IPS-15b (cell line): Measurements from ENCODE around the gene MMRN2.
"Not testable (repeated sequence)": the region's sequence is repeated elsewhere in the genome, so short reads cannot be mapped to it uniquely, and the experiment has no call there.

Experiments used
- H3K27me3 ChIP-seq: one replicate; pipeline ENCODE4 v1.6.1; 2013; ENCODE audit warnings: low read length; ENCODE audit not compliant: control insufficient read depth, insufficient read depth
- H3K36me3 ChIP-seq: one replicate; pipeline ENCODE4 v1.6.1; 2013; ENCODE audit warnings: low read length; ENCODE audit not compliant: control insufficient read depth, insufficient read depth
- H3K4me1 ChIP-seq: one replicate; pipeline ENCODE4 v1.6.1; 2013; ENCODE audit warnings: mild to moderate bottlenecking, low read length; ENCODE audit not compliant: control insufficient read depth, insufficient read depth
- H3K4me3 ChIP-seq: one replicate; pipeline ENCODE4 v1.5.1; 2013; ENCODE audit warnings: low read depth, low read length
- H3K9ac ChIP-seq: one replicate; pipeline ENCODE4 v1.6.1; 2013; ENCODE audit warnings: low read depth, mild to moderate bottlenecking, low read length
- H3K9me3 ChIP-seq: one replicate; pipeline ENCODE4 v1.6.1; 2013; ENCODE audit warnings: mild to moderate bottlenecking, low read length; ENCODE audit not compliant: control insufficient read depth, insufficient read depth

MMRN2 gene

DNA sequence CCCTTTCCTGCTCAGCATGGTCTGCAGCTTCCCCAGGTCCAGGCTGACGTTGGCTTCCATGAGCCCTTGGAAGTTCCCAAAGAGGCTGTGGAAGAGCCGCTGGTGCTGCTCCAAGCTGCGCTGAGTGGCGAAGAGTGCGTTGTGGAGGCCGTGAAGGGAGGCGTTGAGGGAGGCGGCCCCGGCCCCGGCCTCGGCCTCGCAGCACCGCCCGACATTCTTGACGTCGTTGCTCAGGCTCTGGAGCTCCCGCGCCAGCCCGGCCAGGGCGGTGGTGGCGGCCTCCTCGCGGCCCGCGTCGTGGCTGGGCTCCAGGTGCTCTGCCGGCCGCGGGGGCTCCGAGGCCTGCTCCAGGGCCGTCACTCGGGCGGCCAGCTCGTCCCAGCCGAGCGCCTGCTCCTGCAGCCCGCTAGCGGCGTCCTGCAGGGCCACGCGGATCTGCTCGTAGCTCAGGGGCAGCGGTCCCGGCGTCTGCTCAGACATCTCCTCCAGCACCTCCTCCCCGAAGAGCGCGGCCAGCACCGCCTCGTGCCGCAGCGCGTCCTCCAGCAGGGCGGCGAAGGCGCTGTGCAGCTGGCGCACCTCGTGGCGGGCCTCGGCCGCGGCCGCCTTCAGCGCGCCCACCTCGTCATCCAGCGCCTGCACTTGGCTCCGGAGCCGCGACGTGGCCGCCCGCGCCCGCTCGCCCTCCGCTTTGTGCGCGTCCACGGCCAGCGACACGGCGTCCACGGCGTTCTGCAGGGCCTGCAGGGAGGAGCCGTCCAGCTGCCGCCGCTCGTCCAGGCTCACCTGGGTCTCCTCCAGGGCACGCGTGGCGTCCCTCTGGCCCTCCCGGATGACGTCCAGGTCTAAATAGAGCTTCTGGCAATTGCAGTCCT is 14.7 kb downstream of the MMRN2 start:
- Histone ChIP-seq H3K9me3 (no peaks in the 10 kb centered on the region), H3K4me1 (no peaks in the 10 kb centered on the region), H3K27me3 (no peaks in the 10 kb centered on the region), H3K4me3 (no peak overlapping the region), H3K36me3 (no peaks in the 10 kb centered on the region), H3K9ac (no peak overlapping the region)

DNA sequence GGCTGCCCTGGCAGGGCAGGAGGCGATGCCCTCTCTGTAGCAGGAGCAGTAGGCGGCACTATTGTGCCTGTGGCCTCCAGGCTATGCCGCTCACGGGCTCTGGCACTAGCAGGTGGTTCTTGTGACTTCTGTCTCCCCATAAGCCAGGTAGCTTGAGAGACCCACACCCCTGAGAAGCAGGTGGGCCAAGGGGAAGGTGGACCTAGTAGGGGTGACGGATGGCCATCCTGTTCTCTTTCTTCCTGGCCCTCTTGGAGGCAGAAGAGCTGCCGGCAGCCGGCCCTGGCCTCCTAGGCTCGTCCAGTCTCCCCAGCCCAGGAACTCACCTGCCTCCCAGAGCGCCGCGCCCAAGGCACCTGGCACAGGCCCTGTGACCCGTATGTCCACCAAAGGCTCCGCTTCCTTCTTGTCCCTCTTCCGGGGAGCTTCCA is 15.4 kb downstream of the MMRN2 start:
- Histone ChIP-seq H3K9ac (no peak overlapping the region), H3K4me1 (no peaks in the 10 kb centered on the region), H3K27me3 (no peaks in the 10 kb centered on the region), H3K4me3 (no peak overlapping the region), H3K9me3 (no peaks in the 10 kb centered on the region), H3K36me3 (no peaks in the 10 kb centered on the region)

DNA sequence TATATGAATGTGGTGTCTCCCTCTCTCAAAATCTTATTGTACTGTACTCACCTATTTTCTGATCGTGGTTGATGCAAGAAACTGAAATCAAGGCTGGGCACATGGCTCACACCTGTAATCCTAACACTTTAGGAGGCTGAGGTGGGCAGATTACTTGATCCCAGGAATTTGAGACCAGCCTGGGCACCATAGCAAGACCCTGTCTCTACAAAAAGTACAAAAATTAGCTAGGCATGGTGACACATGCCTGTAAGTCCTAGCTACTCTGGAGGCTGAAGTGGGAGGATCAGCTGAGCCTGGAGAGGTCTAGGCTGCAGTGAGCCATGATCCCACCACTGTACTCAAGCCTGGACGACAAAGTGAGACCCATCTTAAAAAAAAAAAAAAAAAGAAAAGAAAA is 16.0 kb downstream of the MMRN2 start:
- Histone ChIP-seq H3K36me3 (no peaks in the 10 kb centered on the region), H3K9ac (no peak overlapping the region), H3K4me1 (no peaks in the 10 kb centered on the region), H3K27me3 (no peaks in the 10 kb centered on the region), H3K9me3 (no peaks in the 10 kb centered on the region), H3K4me3 (no peak overlapping the region)

DNA sequence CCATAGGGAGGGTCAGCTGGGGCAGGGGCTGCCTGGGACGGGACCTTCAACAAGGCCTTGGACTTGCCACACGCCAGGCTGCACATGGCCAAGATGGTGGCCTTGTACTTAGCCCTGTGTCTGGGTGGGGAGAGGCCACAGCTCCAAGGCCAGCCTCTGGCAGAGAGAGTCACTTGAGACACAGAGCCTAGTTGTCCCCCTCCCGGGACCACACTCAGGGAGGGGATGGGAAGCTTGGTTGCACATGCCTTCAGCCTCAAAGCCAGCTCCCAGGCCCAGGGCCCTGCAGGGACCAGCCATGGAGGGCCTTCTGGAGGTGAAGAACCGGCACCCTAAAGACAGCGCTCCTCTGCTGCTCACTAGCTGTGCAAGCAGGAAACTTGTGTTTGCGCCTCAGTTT is 16.7 kb downstream of the MMRN2 start:
- Histone ChIP-seq H3K4me1 (no peaks in the 10 kb centered on the region), H3K27me3 (no peaks in the 10 kb centered on the region), H3K36me3 (no peaks in the 10 kb centered on the region), H3K9ac (no peak overlapping the region), H3K9me3 (no peaks in the 10 kb centered on the region), H3K4me3 (no peak overlapping the region)

DNA sequence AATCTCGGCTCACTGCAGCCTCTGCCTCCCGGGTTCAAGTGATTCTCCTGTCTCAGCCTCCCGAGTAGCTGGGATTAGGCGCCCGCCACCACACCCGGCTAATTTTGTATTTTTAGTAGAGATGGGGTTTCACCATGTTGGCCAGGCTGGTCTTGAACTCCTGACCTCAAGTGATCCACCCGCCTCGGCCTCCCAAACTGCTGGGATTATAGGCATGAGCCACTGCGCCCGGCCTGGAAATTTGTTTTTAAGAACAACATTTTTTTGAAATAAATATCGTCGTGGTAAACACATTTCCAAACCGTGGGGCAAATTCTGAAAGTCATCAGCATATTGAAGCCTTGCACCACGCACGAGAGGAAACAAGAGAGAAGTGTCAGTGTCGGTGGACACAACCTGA is 17.3 kb downstream of the MMRN2 start:
- not testable (repeated sequence) for H3K36me3 ChIP-seq, H3K4me3 ChIP-seq, H3K27me3 ChIP-seq, H3K4me1 ChIP-seq, H3K9ac ChIP-seq, H3K9me3 ChIP-seq

DNA sequence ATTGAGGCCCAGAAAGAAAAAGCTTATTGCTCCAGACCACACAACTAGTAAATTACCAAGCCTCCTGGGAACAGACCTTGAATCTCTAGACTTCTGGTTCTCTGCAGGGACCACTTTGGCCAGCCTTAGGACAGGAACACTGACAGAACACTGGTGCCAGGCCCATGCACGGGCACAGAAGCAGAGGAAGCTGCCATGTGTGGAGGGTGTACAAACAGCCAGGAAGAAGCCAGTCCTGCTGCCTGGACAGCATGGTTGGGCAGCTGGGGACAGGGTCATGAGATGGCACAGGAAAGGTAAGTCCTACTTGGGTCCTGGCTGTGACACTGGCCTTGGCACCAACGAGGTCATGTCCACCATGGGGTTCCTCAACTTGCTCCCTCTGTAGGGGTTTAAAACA is 19.2 kb downstream of the MMRN2 start:
- H3K9me3 ChIP-seq = no peaks in the 10 kb centered on the region
- no peaks in the 10 kb centered on the region for H3K36me3 ChIP-seq
- no peak overlapping the region for H3K4me3 ChIP-seq
- no peaks in the 10 kb centered on the region for H3K27me3 ChIP-seq
- no peak overlapping the region for H3K9ac ChIP-seq
- H3K4me1 ChIP-seq = no peaks in the 10 kb centered on the region

GRCh38 chr10:86937502-86938154 is 19.8 kb downstream of the MMRN2 start:
- no peaks in the 10 kb centered on the region for H3K4me1 ChIP-seq
- no peaks in the 10 kb centered on the region for H3K36me3 ChIP-seq
- no peak overlapping the region for H3K9ac ChIP-seq
- no peak overlapping the region for H3K4me3 ChIP-seq
- no peaks in the 10 kb centered on the region for H3K27me3 ChIP-seq
- H3K9me3 ChIP-seq = no peaks in the 10 kb centered on the region

- Histone ChIP-seq H3K9me3 (no peaks in the 10 kb centered on the region), H3K9ac (no peak overlapping the region), H3K27me3 (no peaks in the 10 kb centered on the region), H3K4me3 (no peak overlapping the region), H3K4me1 (no peaks in the 10 kb centered on the region), H3K36me3 (no peaks in the 10 kb centered on the region)
Measured at GRCh38 chr10:86936661-86937501, 20.5 kb downstream of the MMRN2 start.

- not testable (repeated sequence) for H3K9ac ChIP-seq, H3K9me3 ChIP-seq, H3K4me1 ChIP-seq, H3K4me3 ChIP-seq, H3K27me3 ChIP-seq
- H3K36me3 ChIP-seq = peaks cover 12% of the 10 kb centered on the region
Measured at GRCh38 chr10:86934162-86934711, 23.2 kb downstream of the MMRN2 start.

- H3K4me3 ChIP-seq = no peak overlapping the region
- H3K27me3 ChIP-seq = no peaks in the 10 kb centered on the region
- no peaks in the 10 kb centered on the region for H3K4me1 ChIP-seq
- H3K9me3 ChIP-seq = no peaks in the 10 kb centered on the region
- H3K9ac ChIP-seq = no peak overlapping the region
- peaks cover 15% of the 10 kb centered on the region for H3K36me3 ChIP-seq
Measured at GRCh38 chr10:86932674-86933073, 24.7 kb downstream of the MMRN2 start.

- H3K27me3 ChIP-seq = no peaks in the 10 kb centered on the region
- H3K4me3 ChIP-seq = no peak overlapping the region
- no peaks in the 10 kb centered on the region for H3K4me1 ChIP-seq
Measured at GRCh38 chr10:86931872-86932271, 25.5 kb downstream of the MMRN2 start.

More at GRCh38 chr10:86931872-86932271, 25.5 kb downstream of the MMRN2 start:
- Histone ChIP-seq H3K36me3 (peaks cover 15% of the 10 kb centered on the region), H3K9ac (no peak overlapping the region), H3K9me3 (no peaks in the 10 kb centered on the region)
